HepG2 (cell line): ENCODE results near the gene NXN. TPM values are rescaled to one million over a fixed set of nuclear protein-coding genes. Genes with fewer than 3 reads are reported as not detected.

Experiments
- BORCS8-MEF2B ChIP-seq: sonication (generic); formaldehyde crosslinking; IDR thresholded peaks from 2 replicates; pipeline ENCODE4 v1.8.0; 2022; ENCODE audit warnings: mild to moderate bottlenecking, missing genetic modification reagents
- DBP ChIP-seq: sonication (generic); formaldehyde crosslinking; IDR thresholded peaks from 2 replicates; pipeline ENCODE4 v1.4.0; 2020; ENCODE audit warnings: missing genetic modification reagents; ENCODE audit errors: not compliant biosample characterization
- FOXK1 ChIP-seq: sonication (generic); formaldehyde crosslinking; IDR thresholded peaks from 2 replicates; pipeline ENCODE4 v1.4.0; 2020; ENCODE audit warnings: low read depth, missing genetic modification reagents, borderline replicate concordance
- GATAD1 ChIP-seq: IDR thresholded peaks from 2 replicates; pipeline ENCODE4 v1.6.1; 2016; ENCODE audit warnings: missing genetic modification reagents, missing compliant biosample characterization
- JDP2 ChIP-seq: sonication (generic); formaldehyde crosslinking; IDR thresholded peaks from 2 replicates; pipeline ENCODE4 v1.8.1; 2022; ENCODE audit warnings: missing genetic modification reagents, borderline replicate concordance
- KDM5B ChIP-seq: sonication (generic); formaldehyde crosslinking; IDR thresholded peaks from 2 replicates; pipeline ENCODE4 v1.4.0; 2020; ENCODE audit warnings: missing genetic modification reagents, mild to moderate bottlenecking, borderline replicate concordance
- KLF16 ChIP-seq, 2 experiments: sonication (generic) in 1 of 2; formaldehyde crosslinking in 1 of 2; IDR thresholded peaks; 2 replicates each; pipeline versions ENCODE4 v1.6.1 to v1.8.0; 2016 to 2023; ENCODE audit warnings: missing genetic modification reagents in 2 of 2, missing compliant biosample characterization in 1 of 2
- NFE2L1 ChIP-seq: sonication (generic); formaldehyde crosslinking; IDR thresholded peaks from 2 replicates; pipeline ENCODE4 v1.4.0; 2020; ENCODE audit warnings: missing genetic modification reagents, mild to moderate bottlenecking, borderline replicate concordance
- NONO ChIP-seq, 2 experiments: fragments of 450-650 bp in 1 of 2; sonication (generic) in 1 of 2; formaldehyde crosslinking in 1 of 2; IDR thresholded peaks in 1 of 2; conservative IDR thresholded peaks in 1 of 2; 2 replicates each; pipeline versions ENCODE4 v1.6.1 to v1.8.0; 2017 to 2022; ENCODE audit warnings: mild to moderate bottlenecking in 1 of 2, missing genetic modification reagents in 1 of 2, moderate library complexity in 1 of 2
- NR1H2 ChIP-seq: sonication (generic); formaldehyde crosslinking; IDR thresholded peaks from 2 replicates; pipeline ENCODE4 v1.8.1; 2022; ENCODE audit warnings: low read depth, missing genetic modification reagents, borderline replicate concordance
- PHF20 ChIP-seq: sonication (generic); formaldehyde crosslinking; IDR thresholded peaks from 2 replicates; pipeline ENCODE4 v1.5.0; 2020; ENCODE audit warnings: mild to moderate bottlenecking, missing genetic modification reagents
- POLR2AphosphoS5 ChIP-seq: IDR thresholded peaks from 2 replicates; pipeline ENCODE4 v1.6.1; 2012; ENCODE audit warnings: low read depth, low read length
- PRDM10 ChIP-seq: sonication (generic); formaldehyde crosslinking; IDR thresholded peaks from 2 replicates; pipeline ENCODE4 v1.4.0; 2020; ENCODE audit warnings: low read depth, missing genetic modification reagents
- RAD51 ChIP-seq: fragments of 450-650 bp; IDR thresholded peaks from 2 replicates; pipeline ENCODE4 v1.6.1; 2016; ENCODE audit warnings: borderline replicate concordance
- REPIN1 ChIP-seq: sonication (generic); formaldehyde crosslinking; IDR thresholded peaks from 2 replicates; pipeline ENCODE4 v1.8.0; 2022; ENCODE audit warnings: missing genetic modification reagents, low read depth, mild to moderate bottlenecking, borderline replicate concordance
- SKIL ChIP-seq: sonication (generic); formaldehyde crosslinking; IDR thresholded peaks from 2 replicates; pipeline ENCODE4 v1.8.0; 2022; ENCODE audit warnings: missing genetic modification reagents, mild to moderate bottlenecking, moderate library complexity, borderline replicate concordance
- SOX5 ChIP-seq: IDR thresholded peaks from 2 replicates; pipeline ENCODE4 v1.6.1; 2016; ENCODE audit warnings: borderline replicate concordance
- ZBTB1 ChIP-seq: sonication (generic); formaldehyde crosslinking; IDR thresholded peaks from 2 replicates; pipeline ENCODE4 v1.4.0; 2020; ENCODE audit warnings: missing genetic modification reagents, borderline replicate concordance
- ZFP82 ChIP-seq: sonication (generic); formaldehyde crosslinking; IDR thresholded peaks from 2 replicates; pipeline ENCODE4 v1.5.1; 2020; ENCODE audit warnings: mild to moderate bottlenecking, missing genetic modification reagents, borderline replicate concordance
- ZNF800 ChIP-seq: sonication (generic); formaldehyde crosslinking; IDR thresholded peaks from 2 replicates; pipeline ENCODE4 v1.4.0; 2020; ENCODE audit warnings: missing genetic modification reagents
- ZNF841 ChIP-seq: sonication (generic); formaldehyde crosslinking; IDR thresholded peaks from 2 replicates; pipeline ENCODE4 v1.8.1; 2023; ENCODE audit warnings: missing genetic modification reagents, borderline replicate concordance
- ZSCAN30 ChIP-seq: sonication (generic); formaldehyde crosslinking; IDR thresholded peaks from 2 replicates; pipeline ENCODE4 v1.5.0; 2020; ENCODE audit warnings: mild to moderate bottlenecking, missing genetic modification reagents
- polyA plus RNA-seq, 8 experiments: library from polyadenylated mRNA; depleted of rRNA in 3 of 8; stranded (reverse) in 7 of 8; unstranded in 1 of 8; fragments of >200 nt; fragmentation: Illumina TruSeq in 4 of 8; extraction: Trizol in 4 of 8; gene quantifications; 2 replicates each; pipeline versions ENCODE4 v1.2.1 to v1.2.3, GENCODE V29; 2011 to 2016; ENCODE audit warnings: low read depth in 4 of 8, missing spikeins in 1 of 8, mixed read lengths in 1 of 8; ENCODE audit not compliant: insufficient read depth in 1 of 8
- total RNA-seq, 5 experiments: library from RNA; depleted of rRNA; stranded (reverse); fragments of >200 nt; fragmentation: Illumina TruSeq; extraction: Trizol; gene quantifications; 2 replicates each; pipeline ENCODE4 v1.2.3, GENCODE V29; 2016; ENCODE audit warnings: low read depth in 1 of 5

NXN gene
- total and polyA plus RNA-seq, 2 of the 13 experiments (the other 11 are each of a cell fraction or from before 2014, with no cell fraction given) = 22.2 to 24.3 TPM

GRCh38 chr17:930258-930657 is 49.3 kb downstream of the NXN start (continued):
- TF ChIP-seq SKIL (CRISPR knock-in tag) = peak; percentile 100
- no peak for TF ChIP-seq KDM5B
- 0 out of 2 replicates have a peak, but pooled peaks have one; percentile 58 for TF ChIP-seq PRDM10 (CRISPR knock-in tag)
- no peak for TF ChIP-seq NONO (IDR thresholded peaks at IDR 0.05)
- TF ChIP-seq NONO (CRISPR knock-in tag; conservative IDR thresholded peaks at IDR 0.05) = peak; percentile 89
- TF ChIP-seq BORCS8-MEF2B = no peak
- TF ChIP-seq DBP (CRISPR knock-in tag) = no peak
- TF ChIP-seq RAD51 = no peak
- no peak for TF ChIP-seq NR1H2 (CRISPR knock-in tag)
- TF ChIP-seq ZNF800 = peak; percentile 41; the same call in 1 of the 2 replicates
- TF ChIP-seq NFE2L1 (CRISPR knock-in tag) = no peak
- peak in 1 of 2 experiments; percentile 95; a peak in 2 of 4 replicates for TF ChIP-seq KLF16 (CRISPR knock-in tag; IDR thresholded peaks at IDR 0.05)
- TF ChIP-seq PHF20 (CRISPR knock-in tag) = no peak
- peak; percentile 80; the same call in 1 of the 2 replicates for TF ChIP-seq REPIN1
- no peak for TF ChIP-seq ZBTB1
- TF ChIP-seq JDP2 = no peak
- TF ChIP-seq ZSCAN30 = 0 out of 2 replicates have a peak, but pooled peaks have one; percentile 72
- peak; percentile 100 for TF ChIP-seq FOXK1
- no peak for TF ChIP-seq POLR2AphosphoS5
- TF ChIP-seq SOX5 = peak; percentile 100
- TF ChIP-seq ZFP82 (CRISPR knock-in tag) = no peak
- peak; percentile 79 for TF ChIP-seq GATAD1 (CRISPR knock-in tag)
- TF ChIP-seq ZNF841 = peak; percentile 44; the same call in 1 of the 2 replicates
